ENCODE results near the gene DSCAM.

Gene DSCAM

DNA sequence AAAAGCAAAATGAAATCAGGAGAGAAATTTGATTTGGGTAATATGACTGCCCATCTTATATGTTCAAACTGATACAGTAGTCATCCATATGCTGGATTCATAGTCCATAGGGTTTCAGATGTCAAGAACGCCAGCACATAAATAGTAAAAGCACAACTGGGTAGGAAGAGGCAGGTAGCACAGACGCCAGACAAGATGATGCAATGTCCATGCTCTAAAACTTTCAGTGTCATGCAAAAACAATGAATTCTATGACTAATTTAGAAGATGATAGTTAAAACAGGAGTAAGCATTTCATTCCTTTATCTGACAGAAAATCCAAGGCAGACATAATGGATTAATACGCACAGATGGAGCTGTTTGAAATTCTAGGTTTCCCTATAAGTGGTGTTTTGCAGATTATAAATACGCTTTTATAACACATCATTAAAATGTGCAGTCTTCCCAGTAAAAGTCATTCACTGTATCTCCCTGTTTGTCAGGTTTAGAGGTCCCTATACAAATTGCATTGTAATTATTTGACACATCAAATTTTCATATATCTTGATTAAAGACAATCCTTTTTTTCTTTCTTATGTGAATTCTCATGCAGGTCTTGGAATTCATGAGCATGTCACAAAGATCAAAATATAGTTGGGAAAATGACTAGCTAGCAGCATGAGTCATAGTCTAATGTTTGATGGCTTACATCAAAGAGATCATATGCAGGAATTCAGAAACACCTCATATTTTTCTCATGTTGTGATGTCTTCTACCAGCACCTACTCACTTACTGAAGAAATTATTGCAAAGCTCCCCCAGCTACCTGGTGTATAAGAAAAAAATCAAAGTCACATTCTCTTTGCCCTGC lies 139.9 kb downstream of the DSCAM start:
- no peak for TF ChIP-seq CTCF (IDR thresholded peaks at IDR 0.05)

- TF ChIP-seq CTCF (IDR thresholded peaks at IDR 0.05): no peak
These were observed 140.8 kb downstream of the DSCAM start for GRCh38 chr21:40706176-40706575.

DNA sequence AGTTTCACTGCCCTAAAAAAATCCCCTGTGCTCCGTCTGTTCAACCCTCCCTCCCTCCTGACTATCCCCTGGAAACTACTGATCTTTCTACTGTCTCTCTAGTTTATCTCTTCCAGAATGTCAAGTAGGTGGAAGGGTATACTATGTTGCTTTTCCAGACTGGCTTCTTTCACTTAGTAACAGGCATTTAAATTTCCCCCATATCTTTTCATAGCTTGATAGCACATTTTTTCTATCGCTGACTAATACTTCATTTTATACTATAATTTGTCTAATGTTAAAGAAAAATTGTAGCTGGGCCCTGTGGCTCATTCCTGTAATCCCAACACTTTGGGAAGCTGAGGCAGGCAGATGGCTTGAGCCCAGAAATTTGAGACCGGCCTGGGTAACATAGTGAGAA lies 142.8 kb downstream of the DSCAM start:
- no peak for TF ChIP-seq CTCF (IDR thresholded peaks at IDR 0.05)

DNA sequence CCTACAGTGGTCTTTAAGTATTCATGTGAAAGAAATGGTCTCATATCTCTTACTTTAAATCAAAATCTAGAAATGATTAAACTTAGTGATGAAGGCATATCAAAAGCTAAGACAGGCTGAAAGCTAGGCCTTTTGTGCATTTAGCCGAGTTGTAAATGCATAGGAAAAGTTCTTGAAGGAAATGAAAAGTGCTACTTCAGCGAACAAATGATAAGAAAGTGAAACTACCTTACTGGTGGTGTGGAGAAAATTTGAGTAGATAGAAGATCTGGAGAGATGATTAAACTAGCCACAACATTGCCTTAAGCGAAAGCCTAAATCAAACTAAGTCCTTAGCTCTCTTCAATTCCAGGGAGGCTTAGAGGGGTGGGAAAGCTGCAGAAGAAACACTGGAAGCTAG lies 147.6 kb downstream of the DSCAM start:
- TF ChIP-seq CTCF (IDR thresholded peaks at IDR 0.05): no peak

DNA sequence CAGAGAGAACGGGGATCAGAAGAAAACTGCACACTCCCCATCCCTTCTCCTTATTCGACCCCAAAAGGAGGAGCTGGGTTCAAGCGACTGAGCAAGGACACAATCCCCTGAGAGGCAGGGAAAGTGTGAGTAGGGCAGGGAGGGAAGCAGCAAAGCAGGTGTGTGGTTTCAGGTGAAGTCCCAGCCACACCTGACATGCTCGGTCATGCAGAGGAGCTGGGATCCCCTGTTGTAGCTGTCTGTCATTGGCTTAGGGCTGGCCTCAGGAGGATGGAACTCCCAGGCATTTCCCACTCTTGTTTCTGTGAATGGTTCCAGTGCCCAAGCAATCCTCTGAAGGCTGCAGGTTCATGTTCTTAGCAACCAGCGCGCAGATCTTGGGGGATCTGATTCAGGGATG lies 150.7 kb downstream of the DSCAM start:
- no peak for TF ChIP-seq CTCF (IDR thresholded peaks at IDR 0.05)

GRCh38 chr21:40689840-40690360 lies 157.1 kb downstream of the DSCAM start:
- no peak for TF ChIP-seq CTCF (IDR thresholded peaks at IDR 0.05)

DNA sequence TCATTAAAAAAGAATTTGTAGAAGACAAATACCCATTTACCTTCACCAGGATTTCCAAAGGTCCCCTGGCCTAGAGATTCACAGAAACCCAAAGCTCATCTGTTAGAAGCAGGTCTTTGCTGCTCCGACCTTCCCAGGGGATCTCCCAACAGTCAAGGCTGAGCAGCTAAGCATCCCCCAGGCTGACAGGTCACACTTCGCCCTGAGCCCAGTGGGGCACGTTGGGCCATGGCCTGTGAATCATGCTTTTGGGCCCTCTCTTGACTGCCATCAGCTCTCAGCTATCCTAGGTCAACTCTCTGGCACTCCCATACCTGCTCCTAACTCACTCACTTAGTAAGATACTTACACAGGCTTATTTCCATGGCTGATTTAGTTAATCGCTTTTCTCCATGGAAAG lies 157.7 kb downstream of the DSCAM start:
- no peak for TF ChIP-seq CTCF (IDR thresholded peaks at IDR 0.05)
